Aorta (tissue), 5 donors: ENCODE measurements around the gene IL16. TPM values are rescaled to one million over a fixed set of nuclear protein-coding genes. Genes with fewer than 3 reads are reported as not detected.

ENCODE experiments used
- ATAC-seq: fragments of 200-7000 bp; cut with Tn5 transposase; one replicate; pipeline ENCODE4 v1.9.1; 2022; ENCODE audit warnings: moderate library complexity; ENCODE audit not compliant: low FRiP score
- DNase-seq, 2 donors: peaks; one replicate each; pipeline ENCODE4 v3.0.0-alpha.2; 2020
- H3K27ac ChIP-seq, 2 donors: one replicate each; pipeline ENCODE4 v1.5.1; 2013; ENCODE audit warnings: low read length in 2 of 2, mild to moderate bottlenecking in 2 of 2, moderate library complexity in 2 of 2, control low read depth in 1 of 2, inconsistent platforms in 1 of 2, low read depth in 1 of 2
- H3K27me3 ChIP-seq, 2 donors: one replicate each; pipeline ENCODE4 v1.6.1; 2013; ENCODE audit warnings: control low read depth in 1 of 2, low read length in 1 of 2, mild to moderate bottlenecking in 1 of 2, moderate library complexity in 1 of 2; ENCODE audit not compliant: insufficient read depth in 2 of 2, control insufficient read depth in 1 of 2
- H3K36me3 ChIP-seq, 2 donors: one replicate each; pipeline ENCODE4 v1.6.1; 2013; ENCODE audit warnings: control low read depth in 1 of 2, low read length in 1 of 2, mild to moderate bottlenecking in 1 of 2; ENCODE audit not compliant: insufficient read depth in 2 of 2, control insufficient read depth in 1 of 2
- H3K4me1 ChIP-seq, 2 donors: one replicate each; pipeline ENCODE4 v1.6.1; 2013; ENCODE audit warnings: low read length in 2 of 2, control low read depth in 1 of 2, mild to moderate bottlenecking in 1 of 2, moderate library complexity in 1 of 2; ENCODE audit not compliant: insufficient read depth in 2 of 2, control insufficient read depth in 1 of 2
- H3K4me3 ChIP-seq, 2 donors: one replicate each; pipeline ENCODE4 v1.5.1; 2013; ENCODE audit warnings: low read length in 2 of 2, control low read depth in 1 of 2, mild to moderate bottlenecking in 1 of 2
- H3K9me3 ChIP-seq: one replicate; pipeline ENCODE4 v1.6.1; 2013; ENCODE audit warnings: mild to moderate bottlenecking, low read length; ENCODE audit not compliant: control insufficient read depth
- WGBS, 2 donors: extraction: QIAGEN DNeasy Blood & Tissue Kit; methylation state at CpG; one replicate each; pipeline ENCODE4 v1.1.7; 2013; 5-methylcytosine and 5-hydroxymethylcytosine counted together
- intact Hi-C, 2 donors: fragments of 100-400 bp; cut with DNase I; formaldehyde crosslinking; loops; one replicate each; pipeline versions ENCODE4 v1.14.2 to v1.15.0; 2022
- polyA plus RNA-seq, 2 donors: library from polyadenylated mRNA; stranded (reverse); fragments of 200-250 nt; gene quantifications; one replicate each; pipeline ENCODE4 v1.2.3, GENCODE V29; 2013
- total RNA-seq, 2 donors: library from RNA; stranded (reverse); fragmentation: NEBNext Ultra II Directional; extraction: Animal tissue kit (Norgen Biotek cat#: 25700); gene quantifications; one replicate each; pipeline ENCODE4 v1.2.1, GENCODE V29; 2021
- donor health status: healthy with polysubstance abuse.
- donor health status: Bipolar disorder and iron deficiency.
- donor health status: DM: no; HTN: no; CAD: no.
- donor health status: DM: no; HTN: no; CAD: no.
- donor health status: DM: yes; HTN: yes; CAD: no.

IL16 gene
- total and polyA plus RNA-seq, 4 donors, result 5.3 to 19.5 (median 7.8) TPM

DNA sequence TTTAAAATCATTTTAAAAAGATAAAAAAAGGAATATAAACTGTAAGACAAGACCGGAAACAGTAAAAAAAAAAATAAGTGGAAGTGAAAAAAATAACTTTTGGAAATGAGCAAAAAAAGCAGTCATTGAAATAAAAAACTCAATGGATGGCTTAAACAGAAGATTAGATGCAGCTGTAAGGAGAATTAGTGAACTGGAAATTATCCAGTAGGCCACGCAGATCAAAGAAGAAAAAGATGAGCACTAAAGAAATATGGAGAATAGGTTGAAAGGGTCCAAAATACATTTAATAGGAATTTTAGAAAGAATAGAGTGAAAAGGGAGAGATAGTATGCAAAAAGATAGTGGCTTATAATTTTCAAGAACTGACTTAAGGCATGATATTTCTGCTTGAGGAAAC lies 80.3 kb downstream of the IL16 start:
- H3K4me1 ChIP-seq, result no peaks in the 10 kb centered on the region
- H3K9me3 ChIP-seq, result no peaks in the 10 kb centered on the region
- no peaks in the 10 kb centered on the region for H3K36me3 ChIP-seq
- H3K27me3 ChIP-seq, result no peaks in the 10 kb centered on the region
- no peak overlapping the region for H3K27ac ChIP-seq
- DNase-seq (no peak), ATAC-seq (no peak)
- intact Hi-C loops, result loop anchor here in 1 of 2 donors (5.0 kb wide), 1 partner anchor 60 kb away; no protein-coding TSS in a partner anchor
- no peak overlapping the region for H3K4me3 ChIP-seq
- WGBS, 2 donors, result 96% methylated on average over 2 of the region's 2 CpGs

- Histone ChIP-seq H3K4me3 (no peak overlapping the region), H3K27ac (no peak overlapping the region), H3K36me3 (no peaks in the 10 kb centered on the region), H3K4me1 (no peaks in the 10 kb centered on the region), H3K27me3 (no peaks in the 10 kb centered on the region), H3K9me3 (no peaks in the 10 kb centered on the region)
- WGBS, 2 donors, result 98% methylated on average over 2 of the region's 2 CpGs
- no peak for DNase-seq
- ATAC-seq, result no peak
- intact Hi-C loops, result loop anchor here in 1 of 2 donors (5.0 kb wide), 1 partner anchor 59 kb away; no protein-coding TSS in a partner anchor
These were observed 81.2 kb downstream of the IL16 start for GRCh38 chr15:81277851-81278250.

GRCh38 chr15:81278306-81279029 lies 81.8 kb downstream of the IL16 start:
- Histone ChIP-seq H3K27ac (no peak overlapping the region), H3K4me1 (no peaks in the 10 kb centered on the region), H3K36me3 (no peaks in the 10 kb centered on the region), H3K27me3 (no peaks in the 10 kb centered on the region), H3K9me3 (no peaks in the 10 kb centered on the region), H3K4me3 (no peak overlapping the region)
- 96% methylated on average over 6 of the region's 6 CpGs for WGBS, 2 donors
- intact Hi-C loops, result loop anchor here in 1 of 2 donors (5.0 kb wide), 1 partner anchor 59 kb away; no protein-coding TSS in a partner anchor
- ATAC-seq (no peak), DNase-seq (no peak)

DNA sequence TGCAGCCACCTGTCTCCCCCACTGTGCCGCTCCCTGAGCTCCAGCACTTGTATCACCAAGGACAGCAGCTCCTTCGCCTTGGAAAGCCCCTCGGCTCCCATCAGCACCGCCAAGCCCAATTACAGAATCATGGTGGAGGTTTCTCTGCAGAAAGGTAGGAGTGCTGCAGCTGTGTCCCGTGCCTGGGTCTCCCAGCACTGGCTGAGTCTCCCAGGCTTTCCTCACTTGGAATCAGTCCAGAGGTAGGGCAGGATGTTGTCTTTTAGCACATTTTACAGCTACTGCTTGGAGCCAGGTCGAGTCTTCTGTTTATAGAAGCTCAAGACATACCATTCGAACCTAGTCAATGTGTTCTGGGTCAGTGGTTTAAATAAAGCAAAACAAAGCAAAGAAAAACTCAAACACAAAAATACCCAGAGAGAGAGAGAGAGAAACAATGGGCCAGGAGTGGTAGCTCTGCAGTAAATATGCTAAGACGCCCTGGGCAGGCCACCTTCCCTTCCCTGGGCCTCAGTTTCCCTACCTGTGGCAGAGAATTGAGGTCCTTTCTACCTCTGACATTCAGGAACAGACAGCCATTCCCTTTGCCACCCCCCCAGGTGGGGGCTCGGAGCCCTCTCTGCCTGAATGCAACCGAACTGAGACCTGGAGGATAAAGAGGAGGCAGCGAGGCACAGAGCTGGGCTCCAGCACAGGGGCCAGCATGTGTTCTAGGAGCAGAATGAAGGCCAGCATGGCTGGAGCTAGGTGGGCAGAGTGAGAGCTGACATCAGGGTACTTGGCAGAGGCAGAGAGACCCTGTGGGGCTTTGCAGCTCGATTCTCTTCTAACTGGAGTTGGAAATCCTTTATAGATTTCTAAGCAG lies 83.2 kb downstream of the IL16 start:
- Histone ChIP-seq H3K36me3 (no peaks in the 10 kb centered on the region), H3K27ac (no peak overlapping the region), H3K4me3 (no peak overlapping the region), H3K9me3 (no peaks in the 10 kb centered on the region), H3K27me3 (no peaks in the 10 kb centered on the region), H3K4me1 (no peaks in the 10 kb centered on the region)
- WGBS, 2 donors, result 81 to 83% methylated on average over 12 of the region's 12 CpGs
- DNase-seq, result no peak
- ATAC-seq, result no peak
- intact Hi-C loops, result loop anchor here in 1 of 2 donors (5.0 kb wide), 1 partner anchor 57 kb away; no protein-coding TSS in a partner anchor

DNA sequence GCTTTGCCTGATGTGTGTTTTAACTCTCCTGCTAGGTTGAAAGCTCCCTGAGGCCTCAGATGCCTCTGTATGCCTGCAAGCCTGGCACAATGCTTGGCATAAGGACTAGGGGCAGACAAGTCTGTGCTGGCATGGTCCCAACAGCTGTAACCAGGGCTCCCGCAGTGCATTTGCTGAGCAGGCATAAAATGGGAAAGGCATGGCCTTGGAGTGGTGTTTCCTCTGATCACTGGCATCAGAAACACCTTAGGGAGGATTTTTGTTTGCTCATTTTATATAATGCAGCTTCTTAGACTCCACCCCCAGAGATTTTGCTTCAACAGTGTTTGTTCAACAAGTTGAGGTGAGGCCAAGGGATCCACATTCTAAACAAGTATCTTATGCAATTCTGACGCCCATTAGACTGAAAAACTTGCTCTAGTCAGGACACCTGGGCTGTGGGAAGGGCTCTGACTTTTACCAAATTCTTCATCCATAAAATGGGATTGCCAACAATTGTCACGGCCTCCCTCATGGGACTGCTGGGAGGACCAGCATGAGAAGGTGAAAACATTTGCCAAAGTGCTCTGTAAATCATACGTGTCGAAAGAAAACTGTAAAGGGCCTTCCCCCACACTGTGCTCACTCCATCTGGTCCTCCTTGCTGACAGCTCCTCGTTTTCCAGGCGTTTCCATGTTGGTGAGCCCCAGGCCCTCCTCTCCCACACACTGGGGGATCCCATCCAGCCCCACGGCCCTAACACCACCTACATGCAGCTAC lies 84.2 kb downstream of the IL16 start:
- Histone ChIP-seq H3K4me3 (no peak overlapping the region), H3K27me3 (no peaks in the 10 kb centered on the region), H3K4me1 (no peaks in the 10 kb centered on the region), H3K27ac (no peak overlapping the region), H3K36me3 (no peaks in the 10 kb centered on the region), H3K9me3 (no peaks in the 10 kb centered on the region)
- no peak for DNase-seq
- intact Hi-C loops, result no loop called here
- no peak for ATAC-seq
- WGBS, 2 donors, result 84 to 86% methylated on average over 8 of the region's 8 CpGs

DNA sequence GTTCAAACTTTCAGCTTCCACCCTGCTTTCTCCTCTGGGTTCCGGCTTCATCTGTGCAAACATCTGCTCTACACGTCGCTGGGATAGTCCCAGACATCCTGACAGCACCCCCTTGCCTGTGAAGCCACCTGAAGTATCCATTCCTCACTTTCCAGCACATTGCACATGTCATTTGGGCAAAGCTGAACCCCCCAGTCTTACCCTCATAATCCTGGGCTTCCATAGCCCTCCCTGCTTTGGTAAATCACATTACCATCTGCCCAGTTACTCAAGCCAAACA lies 84.7 kb downstream of the IL16 start:
- DNase-seq, result no peak
- WGBS, 2 donors, result 95 to 100% methylated on average over 3 of the region's 3 CpGs

DNA sequence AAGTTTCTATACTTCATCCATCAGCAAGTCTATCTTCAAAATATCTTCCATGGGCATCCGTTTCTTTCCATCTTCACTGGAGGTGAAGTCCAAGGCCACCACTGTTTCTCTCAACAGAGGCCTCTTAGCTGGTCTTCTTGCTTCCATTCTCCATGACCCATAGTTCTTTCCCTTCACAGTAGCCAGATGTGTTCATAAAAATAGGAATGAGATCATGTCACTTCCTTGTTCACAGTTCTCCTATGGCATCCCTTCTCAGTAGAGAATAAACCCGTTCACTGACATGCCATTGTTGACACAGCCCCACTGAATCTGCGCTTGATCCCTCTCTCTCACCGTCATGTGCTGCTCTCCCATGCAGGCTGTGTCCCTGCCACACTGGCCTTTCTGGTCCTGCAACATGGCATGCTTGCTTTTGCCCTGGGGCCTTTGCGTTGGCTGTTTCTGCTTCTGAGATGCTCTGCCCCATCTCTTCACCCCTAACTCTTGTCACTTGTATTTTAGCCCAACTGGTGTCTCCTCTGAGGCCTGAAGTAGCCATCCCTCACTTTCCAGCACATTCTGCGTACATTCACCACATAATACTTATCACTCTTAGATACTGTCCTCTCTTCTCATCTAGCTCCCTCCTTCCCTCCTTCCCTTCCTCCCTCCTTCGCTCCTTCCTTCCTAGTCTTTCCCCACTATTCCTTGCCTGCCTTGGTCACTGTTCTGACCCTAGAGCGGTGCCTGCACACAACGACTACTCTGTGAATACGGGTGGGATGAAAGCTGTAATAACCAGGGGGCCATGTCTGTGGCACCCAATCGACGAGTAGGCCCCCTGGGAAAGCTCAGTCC lies 85.3 kb downstream of the IL16 start:
- Histone ChIP-seq H3K27me3 (no peaks in the 10 kb centered on the region), H3K36me3 (no peaks in the 10 kb centered on the region), H3K9me3 (no peaks in the 10 kb centered on the region), H3K27ac (no peak overlapping the region), H3K4me1 (no peaks in the 10 kb centered on the region), H3K4me3 (no peak overlapping the region)
- no peak for ATAC-seq
- intact Hi-C loops, result no loop called here
- DNase-seq, result no peak
- 92 to 95% methylated on average over 12 of the region's 12 CpGs for WGBS, 2 donors

More for the DNA sequence above, 84.7 kb downstream of the IL16 start:
- H3K27ac ChIP-seq, result no peak overlapping the region
- intact Hi-C loops, result no loop called here
- no peaks in the 10 kb centered on the region for H3K9me3 ChIP-seq
- H3K36me3 ChIP-seq, result no peaks in the 10 kb centered on the region
- no peak overlapping the region for H3K4me3 ChIP-seq
- no peaks in the 10 kb centered on the region for H3K4me1 ChIP-seq
- H3K27me3 ChIP-seq, result no peaks in the 10 kb centered on the region
- no peak for ATAC-seq

GRCh38 chr15:81282606-81282895 lies 85.9 kb downstream of the IL16 start:
- no peaks in the 10 kb centered on the region for H3K36me3 ChIP-seq
- H3K27ac ChIP-seq, result no peak overlapping the region
- DNase-seq (no peak), ATAC-seq (no peak)
- H3K4me1 ChIP-seq, result no peaks in the 10 kb centered on the region
- H3K27me3 ChIP-seq, result no peaks in the 10 kb centered on the region
- no peak overlapping the region for H3K4me3 ChIP-seq
- intact Hi-C loops, result no loop called here
- no peaks in the 10 kb centered on the region for H3K9me3 ChIP-seq
- 95 to 96% methylated on average over 18 of the region's 18 CpGs for WGBS, 2 donors
